ENCODE measurements around the gene FABP6. TPM values are rescaled to one million over a fixed set of nuclear protein-coding genes. Genes with fewer than 3 reads are reported as not detected.

Gene FABP6
- total and polyA plus RNA-seq, 9 of the 15 experiments (the other 6 are each of a cell fraction or from before 2014, with no cell fraction given): 0.11 to 0.33 (median 0.21) TPM; not detected in 4

- TF ChIP-seq, protein P1, sequence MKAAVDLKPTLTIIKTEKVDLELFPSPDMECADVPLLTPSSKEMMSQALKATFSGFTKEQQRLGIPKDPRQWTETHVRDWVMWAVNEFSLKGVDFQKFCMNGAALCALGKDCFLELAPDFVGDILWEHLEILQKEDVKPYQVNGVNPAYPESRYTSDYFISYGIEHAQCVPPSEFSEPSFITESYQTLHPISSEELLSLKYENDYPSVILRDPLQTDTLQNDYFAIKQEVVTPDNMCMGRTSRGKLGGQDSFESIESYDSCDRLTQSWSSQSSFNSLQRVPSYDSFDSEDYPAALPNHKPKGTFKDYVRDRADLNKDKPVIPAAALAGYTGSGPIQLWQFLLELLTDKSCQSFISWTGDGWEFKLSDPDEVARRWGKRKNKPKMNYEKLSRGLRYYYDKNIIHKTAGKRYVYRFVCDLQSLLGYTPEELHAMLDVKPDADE (conservative IDR thresholded peaks at IDR 0.05; ENCODE audit: control insufficient read depth, low read depth, low read length): peak; percentile 96
- TF ChIP-seq GTF2B (IDR thresholded peaks at IDR 0.05; ENCODE audit: extremely low read depth, insufficient read length): no peak
- TF ChIP-seq CTBP1 (IDR thresholded peaks at IDR 0.05; ENCODE audit: borderline replicate concordance): peak; percentile 99
- no peak for TF ChIP-seq NCOA6 (IDR thresholded peaks at IDR 0.05)
- peak; percentile 91 for TF ChIP-seq CCNT2 (IDR thresholded peaks at IDR 0.05; ENCODE audit: borderline replicate concordance, extremely low read depth, insufficient read length, low read depth, low read length)
- peak; percentile 53 to 59 for TF ChIP-seq NRF1 (conservative IDR thresholded peaks at IDR 0.05 in 1 of 2, IDR thresholded peaks at IDR 0.05 in 1 of 2)
- TF ChIP-seq BACH1 (tag; IDR thresholded peaks at IDR 0.05): peak; percentile 89; the same call in 1 of the 2 replicates
- no peak for TF ChIP-seq HDGF (IDR thresholded peaks at IDR 0.05)
- no peak for TF ChIP-seq TFE3 (CRISPR knock-in tag; IDR thresholded peaks at IDR 0.05)
- no peak for TF ChIP-seq ZZZ3 (IDR thresholded peaks at IDR 0.05)
- TF ChIP-seq NCOR1 (IDR thresholded peaks at IDR 0.05): peak; percentile 99
- TF ChIP-seq NR3C1 (CRISPR knock-in tag; IDR thresholded peaks at IDR 0.05): no peak
- TF ChIP-seq SMARCA4 (IDR thresholded peaks at IDR 0.05): peak; percentile 97
- TF ChIP-seq, protein P2, sequence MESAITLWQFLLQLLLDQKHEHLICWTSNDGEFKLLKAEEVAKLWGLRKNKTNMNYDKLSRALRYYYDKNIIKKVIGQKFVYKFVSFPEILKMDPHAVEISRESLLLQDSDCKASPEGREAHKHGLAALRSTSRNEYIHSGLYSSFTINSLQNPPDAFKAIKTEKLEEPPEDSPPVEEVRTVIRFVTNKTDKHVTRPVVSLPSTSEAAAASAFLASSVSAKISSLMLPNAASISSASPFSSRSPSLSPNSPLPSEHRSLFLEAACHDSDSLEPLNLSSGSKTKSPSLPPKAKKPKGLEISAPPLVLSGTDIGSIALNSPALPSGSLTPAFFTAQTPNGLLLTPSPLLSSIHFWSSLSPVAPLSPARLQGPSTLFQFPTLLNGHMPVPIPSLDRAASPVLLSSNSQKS (CRISPR knock-in tag; IDR thresholded peaks at IDR 0.05): no peak
- TF ChIP-seq KLF16 (IDR thresholded peaks at IDR 0.05): peak; percentile 99
- TF ChIP-seq SP1 (CRISPR knock-in tag; IDR thresholded peaks at IDR 0.05): peak; percentile 70; the same call in 1 of the 2 replicates
Observed at GRCh38 chr5:160260881-160261815, 31.8 kb downstream of the FABP6 start (continued).

Data from K562 (cell line).